Measurements from ENCODE around the gene TOGARAM2.
"Not testable (repeated sequence)": the region's sequence is repeated elsewhere in the genome, so short reads cannot be mapped to it uniquely, and the experiment has no call there.

Gene TOGARAM2

DNA sequence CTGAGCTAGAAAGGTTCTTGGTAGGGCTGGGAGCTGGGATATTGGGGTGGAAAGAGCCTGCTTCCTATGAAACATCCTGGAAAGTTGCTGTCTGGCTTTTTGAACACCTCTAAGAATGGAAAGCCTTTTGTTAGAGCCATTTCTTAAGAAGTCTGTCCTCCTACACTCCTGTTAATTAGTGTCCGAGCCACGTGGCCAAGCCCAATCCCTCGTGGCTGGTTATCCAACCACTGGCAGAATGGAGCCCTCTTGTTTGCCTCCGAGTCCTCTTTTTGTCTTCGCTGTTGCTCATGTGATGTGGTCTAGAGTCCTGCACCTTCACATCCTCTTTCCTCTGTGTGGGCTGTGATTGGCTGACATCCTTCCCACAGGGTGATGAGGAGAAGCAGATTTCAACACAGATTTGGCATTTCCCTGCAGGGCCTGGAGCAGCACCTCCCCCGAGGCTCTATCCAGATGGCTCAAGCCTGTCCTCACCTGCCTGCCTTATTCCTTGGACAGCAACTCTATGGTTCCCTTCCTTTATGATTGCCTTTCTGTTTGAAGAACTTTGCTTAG is 8.2 kb upstream of the TOGARAM2 start:
- POLR2A ChIA-PET = no interaction called here
- CTCF ChIA-PET = no interaction called here
- TF ChIP-seq SUZ12 (IDR thresholded peaks at IDR 0.05) (no peak), LEF1 (IDR thresholded peaks at IDR 0.05; ENCODE audit: borderline replicate concordance) (no peak), FOXK2 (IDR thresholded peaks at IDR 0.05) (no peak), HDGF (IDR thresholded peaks at IDR 0.05; ENCODE audit: borderline replicate concordance) (no peak), ZNF384 (IDR thresholded peaks at IDR 0.05) (no peak), SP1 (IDR thresholded peaks at IDR 0.05) (no peak), CTBP1 (IDR thresholded peaks at IDR 0.05; ENCODE audit: borderline replicate concordance) (no peak), L3MBTL2 (conservative IDR thresholded peaks at IDR 0.05) (no peak), NFRKB (IDR thresholded peaks at IDR 0.05) (no peak), ARNT (IDR thresholded peaks at IDR 0.05) (no peak), FOXM1 (IDR thresholded peaks at IDR 0.05; ENCODE audit: borderline replicate concordance) (no peak), FOXA1 (IDR thresholded peaks at IDR 0.05) (no peak), BHLHE40 (IDR thresholded peaks at IDR 0.05; ENCODE audit: borderline replicate concordance) (no peak), TARDBP (IDR thresholded peaks at IDR 0.05) (no peak), ELF4 (IDR thresholded peaks at IDR 0.05) (no peak)
- TF ChIP-seq, protein P1, sequence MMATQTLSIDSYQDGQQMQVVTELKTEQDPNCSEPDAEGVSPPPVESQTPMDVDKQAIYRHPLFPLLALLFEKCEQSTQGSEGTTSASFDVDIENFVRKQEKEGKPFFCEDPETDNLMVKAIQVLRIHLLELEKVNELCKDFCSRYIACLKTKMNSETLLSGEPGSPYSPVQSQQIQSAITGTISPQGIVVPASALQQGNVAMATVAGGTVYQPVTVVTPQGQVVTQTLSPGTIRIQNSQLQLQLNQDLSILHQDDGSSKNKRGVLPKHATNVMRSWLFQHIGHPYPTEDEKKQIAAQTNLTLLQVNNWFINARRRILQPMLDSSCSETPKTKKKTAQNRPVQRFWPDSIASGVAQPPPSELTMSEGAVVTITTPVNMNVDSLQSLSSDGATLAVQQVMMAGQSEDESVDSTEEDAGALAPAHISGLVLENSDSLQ (IDR thresholded peaks at IDR 0.05) = no peak
- DNase-seq (ENCODE audit: extremely low spot score) = no peak

DNA sequence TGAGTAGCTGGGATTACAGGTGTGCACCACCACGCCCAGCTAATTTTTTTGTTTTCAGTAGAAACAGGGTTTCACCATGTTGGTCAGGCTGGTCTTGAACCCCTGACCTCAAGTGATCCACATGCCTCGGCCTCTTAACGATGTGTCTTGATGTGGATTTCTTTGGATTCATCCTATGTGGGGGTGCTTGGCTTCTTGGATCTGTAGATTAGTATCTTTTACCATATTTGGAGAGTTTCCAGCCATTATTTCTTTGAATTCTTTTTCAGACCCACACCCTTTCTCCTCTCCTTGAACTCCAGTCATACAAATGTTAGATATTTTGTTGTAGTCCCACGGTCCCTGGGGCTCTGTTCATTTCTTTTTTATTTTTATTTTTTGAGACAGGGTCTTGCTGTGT is 6.8 kb upstream of the TOGARAM2 start:
- no peak for TF ChIP-seq ELF4 (IDR thresholded peaks at IDR 0.05)
- no peak for TF ChIP-seq CTBP1 (IDR thresholded peaks at IDR 0.05; ENCODE audit: borderline replicate concordance)
- TF ChIP-seq TARDBP (IDR thresholded peaks at IDR 0.05) = no peak
- no peak for TF ChIP-seq LEF1 (IDR thresholded peaks at IDR 0.05; ENCODE audit: borderline replicate concordance)
- TF ChIP-seq L3MBTL2 (conservative IDR thresholded peaks at IDR 0.05) = no peak
- TF ChIP-seq ZNF384 (IDR thresholded peaks at IDR 0.05) = no peak
- TF ChIP-seq FOXM1 (IDR thresholded peaks at IDR 0.05; ENCODE audit: borderline replicate concordance) = no peak
- TF ChIP-seq, protein P1 (IDR thresholded peaks at IDR 0.05) = no peak
- TF ChIP-seq SUZ12 (IDR thresholded peaks at IDR 0.05) = no peak
- no peak for TF ChIP-seq SP1 (IDR thresholded peaks at IDR 0.05)
- no peak for TF ChIP-seq NFRKB (IDR thresholded peaks at IDR 0.05)
- TF ChIP-seq ARNT (IDR thresholded peaks at IDR 0.05) = no peak
- TF ChIP-seq BHLHE40 (IDR thresholded peaks at IDR 0.05; ENCODE audit: borderline replicate concordance) = no peak
- no peak for TF ChIP-seq FOXK2 (IDR thresholded peaks at IDR 0.05)
- TF ChIP-seq FOXA1 (IDR thresholded peaks at IDR 0.05) = no peak
- no peak for TF ChIP-seq HDGF (IDR thresholded peaks at IDR 0.05; ENCODE audit: borderline replicate concordance)
- ChIA-PET CTCF (no interaction called here), POLR2A (no interaction called here)
- no peak for DNase-seq (ENCODE audit: extremely low spot score)

GRCh38 chr2:28975671-28976070 is 5.4 kb upstream of the TOGARAM2 start:
- CTCF ChIA-PET = no interaction called here
- TF ChIP-seq HDGF (IDR thresholded peaks at IDR 0.05; ENCODE audit: borderline replicate concordance) (no peak), LEF1 (IDR thresholded peaks at IDR 0.05; ENCODE audit: borderline replicate concordance) (no peak), FOXM1 (IDR thresholded peaks at IDR 0.05; ENCODE audit: borderline replicate concordance) (no peak), TARDBP (IDR thresholded peaks at IDR 0.05) (no peak), CTBP1 (IDR thresholded peaks at IDR 0.05; ENCODE audit: borderline replicate concordance) (no peak), ELF4 (IDR thresholded peaks at IDR 0.05) (no peak), NFRKB (IDR thresholded peaks at IDR 0.05) (no peak), L3MBTL2 (conservative IDR thresholded peaks at IDR 0.05) (no peak), FOXA1 (IDR thresholded peaks at IDR 0.05) (no peak), ZNF384 (IDR thresholded peaks at IDR 0.05) (no peak), ARNT (IDR thresholded peaks at IDR 0.05) (no peak), FOXK2 (IDR thresholded peaks at IDR 0.05) (no peak), BHLHE40 (IDR thresholded peaks at IDR 0.05; ENCODE audit: borderline replicate concordance) (no peak), SUZ12 (IDR thresholded peaks at IDR 0.05) (no peak), SP1 (IDR thresholded peaks at IDR 0.05) (no peak)
- TF ChIP-seq, protein P1 (IDR thresholded peaks at IDR 0.05) = no peak
- no peak for DNase-seq (ENCODE audit: extremely low spot score)
- POLR2A ChIA-PET = no interaction called here

GRCh38 chr2:28976584-28976983 is 4.5 kb upstream of the TOGARAM2 start:
- CTCF ChIA-PET = no interaction called here
- no peak for TF ChIP-seq L3MBTL2 (conservative IDR thresholded peaks at IDR 0.05)
- TF ChIP-seq LEF1 (IDR thresholded peaks at IDR 0.05; ENCODE audit: borderline replicate concordance) = no peak
- TF ChIP-seq FOXK2 (IDR thresholded peaks at IDR 0.05) = no peak
- TF ChIP-seq, protein P1 (IDR thresholded peaks at IDR 0.05) = no peak
- TF ChIP-seq ZNF384 (IDR thresholded peaks at IDR 0.05) = no peak
- POLR2A ChIA-PET = no interaction called here
- no peak for DNase-seq (ENCODE audit: extremely low spot score)

- TF ChIP-seq HDGF (IDR thresholded peaks at IDR 0.05; ENCODE audit: borderline replicate concordance) (no peak), ARNT (IDR thresholded peaks at IDR 0.05) (no peak), ZNF384 (IDR thresholded peaks at IDR 0.05) (no peak), TARDBP (IDR thresholded peaks at IDR 0.05) (no peak), SUZ12 (IDR thresholded peaks at IDR 0.05) (no peak)
- POLR2A ChIA-PET = no interaction called here
- no peak for DNase-seq (ENCODE audit: extremely low spot score)
- CTCF ChIA-PET = no interaction called here
Observed at GRCh38 chr2:28977176-28977875, 3.8 kb upstream of the TOGARAM2 start.

- DNase-seq (ENCODE audit: extremely low spot score); POLR2A ChIA-PET; CTCF ChIA-PET: not testable (repeated sequence)
Observed at GRCh38 chr2:28978001-28978400, 3.1 kb upstream of the TOGARAM2 start.

All from HEK293T (cell line).